GM19099 (cell line): ENCODE data around the gene SSRP1.

Source experiments
- POLR2A ChIP-seq: IDR thresholded peaks from 3 replicates; pipeline ENCODE4 v1.6.1; 2011; ENCODE audit warnings: low read depth; ENCODE audit not compliant: insufficient read length; ENCODE audit errors: extremely low read depth

Gene SSRP1

GRCh38 chr11:57277845-57278720, 57.6 kb downstream of the SSRP1 start:
- no peak for TF ChIP-seq POLR2A

DNA sequence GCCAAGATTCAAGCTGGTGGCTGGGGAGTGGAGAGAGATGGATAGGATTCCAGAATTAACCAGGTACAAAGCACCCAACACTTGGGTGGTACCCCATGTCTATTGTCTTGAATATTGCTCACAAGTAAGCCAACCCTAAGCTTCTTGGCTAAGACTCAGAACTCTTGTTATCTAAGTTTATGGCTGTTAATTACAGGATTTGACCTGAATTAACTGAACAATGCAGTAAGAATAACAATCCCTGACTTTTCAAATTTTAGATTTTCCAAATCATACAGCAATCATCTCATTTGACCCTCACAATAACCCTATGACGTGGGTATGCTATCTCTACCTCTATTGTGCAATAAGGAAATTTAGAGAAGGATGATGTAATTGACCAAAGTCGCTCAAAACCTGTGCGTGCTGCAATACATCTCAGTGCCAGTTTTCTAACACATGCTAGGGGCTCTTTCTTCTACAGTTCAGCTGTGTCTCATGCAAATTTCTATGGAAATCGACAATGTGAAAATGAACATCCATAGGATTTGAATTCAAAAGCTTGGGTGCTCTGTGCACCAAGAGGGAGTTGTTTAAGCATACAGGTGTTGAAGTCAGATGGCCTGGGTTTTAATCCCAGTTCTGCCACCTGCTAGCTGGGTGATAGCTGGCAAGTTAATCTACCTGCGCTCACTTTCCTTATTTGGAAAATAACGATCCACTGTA, 58.6 kb downstream of the SSRP1 start:
- no peak for TF ChIP-seq POLR2A

DNA sequence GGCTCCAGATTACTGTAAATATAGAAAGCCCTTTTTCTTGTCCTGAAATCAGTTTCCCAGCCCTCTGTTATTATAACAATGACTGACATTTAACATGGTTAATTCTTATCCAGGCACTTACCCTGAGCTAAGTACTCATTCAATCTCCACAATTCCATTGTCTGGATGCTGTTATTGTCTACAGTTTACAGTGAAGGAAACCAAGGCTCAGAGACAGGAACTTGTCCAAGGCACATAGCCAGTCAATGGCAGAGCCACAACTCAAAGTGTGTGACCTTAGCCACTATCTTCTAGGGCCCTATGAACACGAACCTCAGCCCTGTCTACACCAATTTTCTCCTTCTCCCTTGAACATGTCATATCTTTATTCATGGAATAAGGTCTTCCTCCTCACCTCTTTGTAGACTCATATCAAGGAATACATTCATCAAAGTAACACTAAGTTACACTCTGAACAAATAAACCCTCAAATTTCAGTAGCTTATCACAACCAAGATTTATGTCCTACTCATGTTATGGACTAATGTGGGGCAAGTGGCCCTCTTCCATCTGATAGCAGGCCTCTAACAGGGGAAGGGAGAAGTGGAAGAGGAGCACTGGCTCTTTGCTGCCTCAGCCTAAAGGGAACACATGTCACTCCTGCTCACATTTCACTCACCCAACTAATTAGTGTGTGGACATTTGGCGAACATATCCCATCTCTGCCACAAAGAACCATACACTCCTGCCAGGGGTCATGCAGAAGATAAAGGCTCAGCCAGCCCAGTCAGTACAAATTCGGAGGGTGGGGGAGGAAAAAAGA, 59.3 kb downstream of the SSRP1 start:
- TF ChIP-seq POLR2A: no peak
